HEK293 (cell line): ENCODE data around the gene GUCY1B1.

Source experiments
- CTCF ChIP-seq: fragments of 450-650 bp; formaldehyde crosslinking; IDR thresholded peaks from 2 replicates; pipeline ENCODE4 v1.5.1; 2016; ENCODE audit warnings: missing biosample characterization, missing genetic modification characterization
- GLIS1 ChIP-seq: fragments of 450-650 bp; formaldehyde crosslinking; IDR thresholded peaks from 2 replicates; pipeline ENCODE4 v1.5.1; 2016; ENCODE audit warnings: missing biosample characterization, missing genetic modification characterization
- SCRT1 ChIP-seq: fragments of 450-650 bp; formaldehyde crosslinking; IDR thresholded peaks from 2 replicates; pipeline ENCODE4 v1.5.1; 2016; ENCODE audit warnings: missing biosample characterization, missing genetic modification characterization, borderline replicate concordance
- ZBTB7A ChIP-seq: fragments of 450-650 bp; formaldehyde crosslinking; IDR thresholded peaks from 2 replicates; pipeline ENCODE4 v1.5.1; 2016; ENCODE audit warnings: low read depth, missing biosample characterization, missing genetic modification characterization
- ZNF112 ChIP-seq: fragments of 450-650 bp; formaldehyde crosslinking; IDR thresholded peaks from 2 replicates; pipeline ENCODE4 v1.5.0; 2017; ENCODE audit warnings: missing biosample characterization, missing genetic modification characterization
- ZNF280D ChIP-seq: fragments of 450-650 bp; formaldehyde crosslinking; IDR thresholded peaks from 2 replicates; pipeline ENCODE4 v1.5.1; 2016; ENCODE audit warnings: missing biosample characterization, missing genetic modification characterization
- ZNF324 ChIP-seq: fragments of 450-650 bp; formaldehyde crosslinking; IDR thresholded peaks from 2 replicates; pipeline ENCODE4 v1.5.1; 2016; ENCODE audit warnings: missing biosample characterization, missing genetic modification characterization
- ZNF366 ChIP-seq: fragments of 450-650 bp; formaldehyde crosslinking; conservative IDR thresholded peaks from 2 replicates; pipeline ENCODE4 v1.5.1; 2016; ENCODE audit warnings: missing biosample characterization, missing genetic modification characterization

- TF ChIP-seq GLIS1 (tag by site-specific recombination), result no peak
- no peak for TF ChIP-seq SCRT1 (tag by site-specific recombination)
- TF ChIP-seq CTCF, result no peak
- TF ChIP-seq ZBTB7A, result no peak
- TF ChIP-seq ZNF280D (tag by site-specific recombination), result no peak
- no peak for TF ChIP-seq ZNF366 (tag by site-specific recombination)
- no peak for TF ChIP-seq ZNF112 (tag by site-specific recombination)
- no peak for TF ChIP-seq ZNF324 (tag by site-specific recombination)
These were observed 9.8 kb upstream of the GUCY1B1 start for GRCh38 chr4:155749041-155749440.
